NCI-H2196 (cell line): ENCODE results near the gene COL5A2.

Source experiments
- DNase-seq: peaks from one replicate; lab custom pipeline; 2025; ENCODE audit not compliant: unreplicated experiment; lab: John Stamatoyannopoulos, UW

COL5A2 gene

DNA sequence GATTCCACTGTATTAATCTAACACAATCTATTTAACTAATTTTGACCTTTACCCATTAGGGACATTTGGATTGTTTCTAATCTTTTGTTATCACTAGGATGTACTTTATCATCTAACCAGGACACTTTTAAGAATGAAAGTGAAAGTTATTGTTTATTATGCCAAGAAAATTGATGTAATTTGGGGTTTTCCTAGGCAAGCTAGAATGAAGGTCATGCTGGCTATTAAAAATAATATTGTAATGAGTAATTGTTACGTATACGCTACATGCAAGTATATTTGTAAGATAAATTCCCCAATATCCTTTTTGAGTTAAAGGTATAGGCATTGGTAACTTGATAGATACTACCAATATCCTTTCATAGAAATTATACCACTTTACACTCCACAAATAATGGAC lies 74.6 kb downstream of the COL5A2 start:
- no peak for DNase-seq

DNA sequence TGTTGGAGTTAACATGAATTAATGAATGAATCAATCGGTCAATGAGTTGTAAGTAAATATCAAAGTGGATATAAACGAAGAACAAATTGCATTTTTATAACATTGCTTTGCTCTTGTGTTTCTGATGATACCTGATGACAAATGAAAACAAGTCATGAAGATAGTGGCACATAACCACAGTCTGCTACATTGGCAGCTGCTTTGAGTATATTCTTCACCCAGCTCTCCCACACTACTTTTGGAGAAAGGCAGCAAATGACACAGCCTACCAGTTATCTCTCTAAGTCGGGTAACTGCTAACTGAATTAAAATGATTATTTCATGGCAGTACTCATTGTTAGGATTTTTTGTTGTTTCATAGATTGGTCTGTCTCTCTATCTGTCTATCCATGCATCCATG lies 76.8 kb downstream of the COL5A2 start:
- DNase-seq = no peak

DNA sequence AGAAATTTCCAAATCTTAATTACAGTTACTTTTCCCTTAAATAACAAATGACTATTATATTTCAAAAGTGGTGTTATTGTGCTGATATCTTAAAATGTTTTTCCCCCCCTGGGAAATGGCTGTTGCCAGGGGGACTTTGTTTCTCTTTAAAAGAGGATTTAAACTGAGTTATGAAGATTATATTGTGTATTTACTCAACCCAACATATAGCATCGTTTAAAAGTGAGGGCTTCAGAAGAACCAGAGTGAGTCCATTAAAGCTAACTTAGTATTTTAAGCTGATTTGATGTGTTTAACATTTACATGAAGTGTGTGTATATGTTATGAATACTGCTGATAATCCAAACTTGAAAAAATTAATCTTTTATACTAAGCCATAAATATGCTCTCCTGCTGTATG lies 81.6 kb downstream of the COL5A2 start:
- no peak for DNase-seq

DNA sequence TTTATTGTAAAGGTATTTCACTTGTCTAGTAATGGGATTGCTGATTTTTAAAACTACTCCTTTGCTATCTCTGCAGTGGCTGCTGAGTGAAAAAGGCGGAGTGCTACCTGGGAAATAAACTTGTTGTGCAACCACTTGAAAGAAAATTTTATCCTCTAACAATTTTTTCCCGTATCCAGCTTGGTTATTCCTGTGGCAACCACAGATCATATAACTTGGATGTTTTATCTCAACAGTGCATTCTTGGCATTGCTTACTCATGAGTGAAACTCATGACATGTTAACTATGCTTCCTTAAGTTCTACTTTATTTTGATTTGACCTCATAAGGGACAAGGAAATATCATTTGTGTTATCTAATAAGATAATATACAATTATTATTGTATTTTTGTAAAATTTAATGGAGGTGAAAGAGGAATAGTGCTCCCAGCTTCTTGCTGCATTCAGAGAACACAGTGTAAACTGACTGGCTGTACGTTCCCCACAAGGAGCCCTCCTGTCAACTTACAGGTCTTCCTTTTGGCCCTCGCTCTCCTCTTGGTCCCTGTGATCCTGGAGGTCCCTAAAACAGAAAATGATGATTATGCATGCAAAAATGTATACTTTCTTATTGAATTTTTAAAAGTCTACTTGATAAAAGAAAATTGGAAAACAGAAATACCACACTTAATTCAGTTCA lies 82.7 kb downstream of the COL5A2 start:
- DNase-seq = no peak

DNA sequence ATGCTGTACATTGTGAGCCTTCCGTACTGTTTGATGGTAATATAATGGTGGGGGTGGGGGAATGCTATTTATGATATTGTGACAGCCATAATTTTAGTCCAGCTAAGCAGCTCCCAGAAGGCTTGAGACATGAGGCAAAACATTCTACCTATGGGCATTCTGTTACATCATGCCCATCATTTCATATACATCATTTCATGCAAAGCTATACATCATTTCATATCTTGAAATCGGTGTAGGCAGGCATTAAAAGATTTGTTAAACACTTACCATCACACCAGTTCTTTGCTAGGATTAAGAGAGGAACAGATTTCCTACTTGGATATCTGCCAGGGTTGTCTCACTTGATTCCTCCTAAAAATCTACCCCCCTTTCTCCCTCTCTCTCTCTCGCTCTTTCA lies 84.5 kb downstream of the COL5A2 start:
- no peak for DNase-seq

DNA sequence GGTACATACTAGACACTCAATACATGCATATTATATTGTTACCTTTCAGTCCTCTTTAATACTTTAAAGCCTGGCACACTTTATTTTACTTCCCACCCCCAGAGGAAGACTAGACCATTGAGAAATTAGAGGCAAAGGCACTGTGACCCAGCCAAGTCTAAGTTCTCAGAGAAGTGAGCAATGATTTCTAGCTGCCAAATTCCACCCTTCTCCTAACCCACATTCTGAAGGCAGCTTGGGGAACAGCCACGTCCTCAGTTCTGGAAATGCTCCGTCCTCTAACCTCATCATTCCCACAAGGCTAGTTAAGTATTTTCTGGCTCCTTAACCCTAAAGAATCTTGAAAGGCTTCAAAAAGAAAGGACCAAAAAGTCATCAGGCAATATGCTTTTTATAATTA lies 86.6 kb downstream of the COL5A2 start:
- no peak for DNase-seq

DNA sequence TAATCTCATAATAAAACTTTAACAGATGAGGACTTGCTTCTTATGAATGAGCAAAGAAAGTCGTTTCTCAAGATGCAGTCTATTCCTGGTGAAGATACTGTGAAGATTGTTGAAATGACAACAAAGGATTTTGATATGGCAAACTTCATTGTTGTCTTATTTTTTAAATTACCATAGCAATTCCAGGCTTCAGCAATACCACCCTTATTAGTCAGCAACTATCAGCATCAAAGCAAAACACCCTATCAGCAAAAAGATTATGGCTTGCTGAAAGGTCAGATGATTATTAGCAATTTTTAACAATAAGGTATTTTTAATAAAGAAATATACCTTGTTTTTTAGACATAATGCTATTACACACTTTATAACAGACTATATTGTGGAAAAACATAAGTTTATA lies 88.3 kb downstream of the COL5A2 start:
- no peak for DNase-seq

DNA sequence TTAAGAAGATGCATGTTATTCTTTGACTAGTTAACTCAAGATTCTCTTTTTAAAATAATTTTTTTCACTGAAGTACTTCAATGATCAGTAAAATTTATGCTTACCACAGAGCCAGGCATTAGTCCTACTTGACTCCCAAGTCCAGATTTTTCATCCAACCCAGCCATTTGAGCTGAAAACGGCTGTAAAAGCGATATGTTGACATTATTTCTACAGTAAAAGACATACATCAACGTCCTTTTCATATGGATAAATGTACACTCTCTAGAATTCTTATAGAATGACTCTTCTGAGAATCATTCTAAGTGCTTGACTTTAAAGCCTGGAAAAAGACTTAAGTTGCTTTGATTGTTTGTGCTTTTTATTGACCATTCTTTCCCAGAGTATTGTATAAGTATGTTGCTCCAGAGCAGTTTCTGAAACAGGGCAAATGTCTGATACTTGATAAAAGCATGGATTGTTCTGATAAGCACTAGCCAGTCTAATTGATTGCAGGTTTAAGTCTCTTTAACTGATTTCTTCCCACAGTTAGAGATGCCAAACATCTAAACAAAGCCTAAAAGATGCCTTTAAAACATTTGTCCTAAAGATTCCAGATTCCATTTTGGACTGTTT lies 90.9 kb downstream of the COL5A2 start:
- DNase-seq = no peak

DNA sequence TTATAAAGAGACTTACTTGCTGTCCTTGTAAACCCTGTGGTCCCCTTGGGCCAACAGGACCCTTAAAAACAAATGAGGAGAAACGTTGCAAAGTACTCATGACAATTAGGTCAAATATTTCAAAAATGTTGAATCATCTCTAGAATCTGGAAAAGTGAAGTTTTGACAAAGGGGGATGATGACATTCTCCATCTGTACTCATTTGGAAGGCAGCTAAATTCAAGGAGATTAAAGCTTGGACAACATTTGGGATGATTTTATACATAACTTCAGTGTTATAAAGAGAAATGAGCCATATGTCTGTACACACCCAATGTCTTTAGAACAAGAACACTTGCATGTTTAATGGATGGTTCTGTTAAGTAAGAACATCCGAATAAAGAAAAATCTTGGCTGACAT lies 92.9 kb downstream of the COL5A2 start:
- DNase-seq = no peak

DNA sequence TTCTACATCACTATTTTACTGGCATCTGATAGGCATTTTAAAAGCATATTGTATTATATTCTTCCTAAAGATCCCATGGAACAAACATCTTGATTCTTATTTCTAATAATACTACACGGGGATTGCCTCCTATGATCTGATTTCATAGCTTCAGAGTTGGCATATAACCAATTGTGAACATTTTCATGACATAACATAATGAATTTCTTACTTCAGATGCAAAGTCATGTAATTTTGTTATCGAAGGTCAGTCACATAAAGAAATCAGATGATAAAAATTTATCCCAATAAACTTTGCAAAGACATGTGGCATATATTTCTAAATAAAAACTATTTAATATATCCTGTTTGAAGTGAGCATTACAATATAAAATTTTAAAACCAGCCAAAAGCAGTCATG lies 93.3 kb downstream of the COL5A2 start:
- DNase-seq = no peak

DNA sequence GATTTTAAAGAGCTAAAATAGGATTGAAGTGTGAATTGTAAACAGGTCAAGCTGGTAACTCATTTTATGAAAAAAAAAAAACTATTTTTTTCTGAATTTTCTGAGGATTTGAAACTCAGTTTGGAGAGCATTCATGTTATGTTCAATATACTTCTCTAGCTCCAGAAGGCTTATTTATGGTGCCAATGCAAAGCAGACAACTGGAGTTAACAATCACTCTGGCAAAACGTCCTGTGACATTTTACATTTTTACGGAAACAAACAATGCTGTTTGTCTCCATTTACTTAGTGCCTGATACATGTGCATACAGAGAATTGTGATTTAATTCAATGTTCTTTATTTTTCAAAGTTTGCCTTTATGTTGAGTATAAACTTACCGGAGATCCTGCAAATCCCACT lies 96.0 kb downstream of the COL5A2 start:
- no peak for DNase-seq

DNA sequence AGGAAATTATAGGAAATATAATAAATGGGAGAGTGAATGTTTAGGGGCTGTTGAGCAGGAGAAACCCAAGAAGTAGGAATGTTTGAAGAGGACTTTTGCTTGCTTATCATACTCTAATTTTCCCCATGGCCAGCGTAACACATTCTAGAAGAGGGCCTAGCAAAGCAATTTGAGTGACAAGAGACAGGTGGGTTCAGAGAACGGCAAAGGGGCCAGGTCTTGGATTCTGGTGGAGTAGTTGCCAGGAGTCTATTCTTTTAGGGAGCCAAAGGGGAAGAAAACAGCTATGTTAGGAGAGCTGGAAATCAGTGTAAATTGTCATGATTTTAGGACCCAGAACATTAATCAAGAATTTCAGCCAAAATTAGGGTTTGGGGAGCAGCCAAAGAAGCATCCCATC lies 96.5 kb downstream of the COL5A2 start:
- DNase-seq = no peak

DNA sequence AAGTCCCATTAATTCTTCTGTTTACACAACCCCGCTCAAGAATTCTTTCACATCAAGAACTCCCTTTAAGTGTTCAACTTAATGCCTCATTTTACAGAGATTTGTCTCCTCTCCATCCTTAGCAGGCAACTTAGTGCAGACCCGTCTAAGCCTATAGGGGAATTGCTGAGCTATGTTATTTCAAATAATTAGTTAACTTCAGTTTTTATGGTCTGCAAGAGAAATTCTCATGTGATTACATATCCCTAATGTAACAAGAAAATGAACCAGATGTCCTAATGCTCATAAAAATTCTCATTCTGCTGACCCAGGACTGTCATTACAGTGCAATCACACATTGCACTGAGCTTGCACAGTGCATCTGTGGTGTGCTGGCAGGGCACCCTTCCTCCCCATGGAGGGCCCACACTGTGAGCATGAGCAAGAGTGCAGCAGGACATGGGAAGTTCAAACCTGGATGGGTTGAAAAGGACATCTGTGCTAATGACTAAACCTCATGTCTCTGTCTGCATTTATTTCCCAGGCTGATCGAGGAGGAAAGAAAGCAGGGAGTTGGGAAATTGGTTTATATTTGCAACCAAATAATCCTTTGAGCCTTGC lies 97.1 kb downstream of the COL5A2 start:
- no peak for DNase-seq

DNA sequence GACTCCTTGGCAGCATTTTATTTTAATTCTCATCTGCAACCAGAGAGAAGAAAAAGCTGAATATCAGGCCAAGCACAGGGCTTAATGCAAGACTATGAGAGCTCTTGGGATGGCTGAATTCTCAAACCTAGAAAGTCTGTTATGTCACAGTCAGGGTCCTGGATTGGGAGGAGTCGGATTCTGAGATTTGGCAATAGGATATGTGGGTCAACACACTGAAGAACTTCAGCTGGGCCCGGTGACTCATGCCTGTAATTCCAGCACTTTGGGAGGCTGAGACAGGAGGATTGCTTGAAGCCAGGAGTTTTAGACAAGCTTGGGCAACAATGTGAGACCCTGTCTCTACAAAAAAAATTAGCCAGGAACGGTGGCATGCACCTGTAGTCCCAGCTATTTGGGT lies 103.0 kb downstream of the COL5A2 start:
- no peak for DNase-seq

DNA sequence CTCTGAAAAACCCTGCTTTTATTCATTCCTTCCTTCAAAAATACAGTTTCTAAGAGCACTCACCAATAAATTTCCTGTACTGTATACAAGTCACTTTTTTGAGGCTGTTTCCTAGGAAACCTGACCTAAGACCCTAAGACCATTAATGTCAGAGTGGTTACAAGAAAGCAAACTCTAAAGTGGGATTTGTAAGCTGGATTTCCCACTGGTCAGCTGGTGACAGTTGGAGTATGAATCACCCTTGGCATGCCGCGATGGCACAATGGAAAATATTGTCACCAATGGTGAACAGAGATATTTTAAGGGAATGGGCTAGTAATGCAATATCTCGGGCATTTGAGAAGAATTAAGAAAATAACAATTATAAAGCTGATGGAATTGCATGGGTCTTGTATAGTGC lies 103.4 kb downstream of the COL5A2 start:
- no peak for DNase-seq

DNA sequence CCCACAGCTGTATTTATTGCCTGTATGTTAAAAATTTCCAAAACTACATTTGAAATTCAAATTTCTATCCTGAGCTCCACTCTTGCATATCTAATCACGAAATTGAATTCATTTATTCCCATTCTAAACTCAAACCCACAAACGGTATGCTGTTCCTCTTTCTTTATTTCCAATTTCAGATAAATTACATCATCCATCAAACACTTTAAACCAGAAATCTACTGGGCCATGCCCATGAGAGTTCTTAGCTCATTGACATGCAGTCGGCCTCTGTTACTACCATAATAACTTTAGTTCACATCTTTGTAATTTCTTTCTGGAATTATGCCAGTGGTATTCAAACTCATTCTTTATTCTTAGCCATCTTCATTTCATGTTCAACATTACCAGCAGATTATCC lies 105.1 kb downstream of the COL5A2 start:
- DNase-seq = no peak

DNA sequence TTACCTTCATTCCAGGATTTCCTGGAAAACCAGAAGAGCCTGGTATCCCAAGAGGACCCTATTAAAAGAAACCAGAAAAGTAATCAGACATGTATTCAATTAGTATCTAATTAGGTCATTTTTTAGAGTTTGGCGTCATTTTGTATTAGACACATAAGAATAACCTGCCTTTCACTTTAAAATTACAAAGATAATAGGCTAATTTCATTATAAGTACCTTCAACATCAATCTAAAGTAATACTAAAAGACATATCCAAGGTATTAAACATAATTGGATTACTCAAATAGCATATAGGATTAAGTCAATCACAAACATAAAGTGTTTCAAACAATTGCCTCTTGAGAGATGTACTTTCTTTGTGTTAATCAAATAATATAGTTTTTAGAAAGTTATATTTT lies 107.5 kb downstream of the COL5A2 start:
- DNase-seq = no peak

DNA sequence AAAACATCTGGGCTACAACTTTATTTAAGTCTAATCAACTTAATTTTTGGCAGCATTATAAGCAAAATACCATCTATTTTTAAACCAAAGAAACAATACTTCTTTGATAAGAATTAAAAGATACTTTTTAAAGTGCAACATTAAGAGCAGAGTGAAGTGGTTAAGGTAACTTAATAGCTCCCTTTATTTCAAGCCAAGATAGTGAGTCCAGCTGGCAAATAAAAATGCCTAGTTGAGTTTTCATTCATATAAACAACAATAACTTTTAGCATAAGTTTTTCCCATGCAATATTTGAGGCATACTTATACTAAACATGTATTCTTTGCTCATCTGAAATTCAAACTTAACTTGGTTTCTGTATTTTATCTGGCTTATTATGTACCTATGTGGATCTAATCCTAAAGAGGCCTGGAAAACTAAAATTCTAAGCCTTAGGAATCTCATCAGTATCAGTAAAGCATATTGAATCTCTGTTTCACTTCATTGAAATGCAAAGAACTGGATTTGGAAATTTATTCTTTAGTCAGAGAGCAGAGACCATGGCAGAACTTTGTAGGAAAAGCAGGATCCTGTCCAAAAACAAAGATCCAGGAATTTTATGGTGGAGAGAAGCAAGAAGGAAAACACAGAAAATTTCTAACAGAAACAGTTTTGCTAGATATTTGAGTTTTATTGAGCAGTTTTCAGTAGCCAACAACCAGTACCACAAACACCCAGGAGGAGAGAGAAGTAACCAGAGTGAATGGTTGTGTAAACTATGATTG lies 109.5 kb downstream of the COL5A2 start:
- DNase-seq = no peak

DNA sequence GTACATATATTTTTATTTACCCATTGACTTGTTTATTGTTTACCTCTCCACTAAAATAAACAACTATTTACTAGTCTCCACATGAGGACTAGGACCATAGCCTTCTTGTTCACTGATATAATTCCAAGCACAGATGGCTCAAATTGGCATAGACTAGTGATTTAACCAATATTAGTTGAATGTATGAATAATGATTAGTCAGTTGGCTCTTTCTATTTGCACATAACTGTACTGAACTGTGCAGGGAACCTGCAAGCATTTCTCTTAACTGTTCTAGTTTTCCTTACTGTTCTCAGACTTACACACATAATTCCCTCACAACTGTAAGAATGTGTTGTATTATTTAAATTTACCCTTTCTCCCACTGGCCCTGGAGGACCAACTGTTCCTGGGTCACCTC lies 113.5 kb downstream of the COL5A2 start:
- no peak for DNase-seq

DNA sequence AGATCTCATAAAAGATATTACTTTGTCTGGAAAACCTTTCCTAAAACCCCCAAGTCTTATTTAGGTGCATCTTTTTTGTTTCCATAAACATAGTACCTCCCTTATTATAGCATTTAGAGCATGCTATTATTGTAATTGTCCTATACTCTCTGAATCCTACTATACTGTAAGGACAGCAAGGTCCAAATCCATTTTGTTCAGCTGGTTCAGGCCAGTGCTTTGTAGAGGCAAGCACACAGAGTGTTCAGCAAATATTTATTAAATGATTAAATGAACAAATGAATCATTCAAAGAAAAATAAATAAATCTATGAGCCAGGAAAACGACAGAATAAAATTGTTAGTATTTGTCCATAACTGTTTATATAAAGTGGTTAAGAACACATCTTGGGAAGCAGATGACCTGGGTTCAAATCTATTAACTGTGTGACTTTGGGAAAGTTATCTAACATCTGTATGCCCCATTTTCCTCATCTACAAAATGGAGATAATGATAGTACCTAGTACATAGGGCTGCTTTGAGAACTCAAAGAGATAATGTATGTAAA lies 119.4 kb downstream of the COL5A2 start:
- DNase-seq = no peak

DNA sequence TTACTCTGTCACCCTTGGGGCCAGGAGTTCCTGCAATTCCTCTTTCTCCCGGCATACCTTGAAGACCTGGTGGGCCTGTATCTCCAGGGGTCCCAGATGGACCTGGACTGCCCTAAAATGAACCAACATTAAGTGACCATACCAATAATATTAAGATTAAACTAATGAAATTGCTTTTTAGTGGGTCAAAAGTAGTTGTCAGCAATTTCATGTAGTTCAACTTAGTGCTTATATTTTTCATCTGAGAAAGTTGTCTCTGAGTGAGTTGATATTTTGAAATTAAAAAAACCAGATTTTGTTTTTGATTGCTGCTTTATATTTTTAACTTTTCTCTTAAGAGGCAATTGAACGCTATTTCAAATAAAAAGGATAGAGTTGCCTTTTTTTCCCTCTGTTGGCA lies 122.2 kb downstream of the COL5A2 start:
- DNase-seq = no peak
